Right lobe of liver (tissue), 4 donors: ENCODE results near the gene ARFGAP1.

Experiments used
- POLR2A ChIP-seq: fragments of 450-650 bp; IDR thresholded peaks from one replicate; pipeline ENCODE4 v1.6.1; 2017; ENCODE audit warnings: antibody characterized with exemption, mild to moderate bottlenecking
- TF ChIP-seq, protein P1 (sequence below), 4 donors: fragments of 200-600 bp in 3 of 4; fragments of 450-650 bp in 1 of 4; IDR thresholded peaks; one replicate each; pipeline versions ENCODE4 v1.5.1 to v1.8.0; 2016 to 2022; ENCODE audit warnings: antibody characterized with exemption in 4 of 4, mild to moderate bottlenecking in 2 of 4
- donor health status: DM: no; HTN: no; CAD: no.
- donor health status: DM: no; HTN: no; CAD: no.
- donor health status: DM: no; HTN: yes; CAD: no.

DNA sequence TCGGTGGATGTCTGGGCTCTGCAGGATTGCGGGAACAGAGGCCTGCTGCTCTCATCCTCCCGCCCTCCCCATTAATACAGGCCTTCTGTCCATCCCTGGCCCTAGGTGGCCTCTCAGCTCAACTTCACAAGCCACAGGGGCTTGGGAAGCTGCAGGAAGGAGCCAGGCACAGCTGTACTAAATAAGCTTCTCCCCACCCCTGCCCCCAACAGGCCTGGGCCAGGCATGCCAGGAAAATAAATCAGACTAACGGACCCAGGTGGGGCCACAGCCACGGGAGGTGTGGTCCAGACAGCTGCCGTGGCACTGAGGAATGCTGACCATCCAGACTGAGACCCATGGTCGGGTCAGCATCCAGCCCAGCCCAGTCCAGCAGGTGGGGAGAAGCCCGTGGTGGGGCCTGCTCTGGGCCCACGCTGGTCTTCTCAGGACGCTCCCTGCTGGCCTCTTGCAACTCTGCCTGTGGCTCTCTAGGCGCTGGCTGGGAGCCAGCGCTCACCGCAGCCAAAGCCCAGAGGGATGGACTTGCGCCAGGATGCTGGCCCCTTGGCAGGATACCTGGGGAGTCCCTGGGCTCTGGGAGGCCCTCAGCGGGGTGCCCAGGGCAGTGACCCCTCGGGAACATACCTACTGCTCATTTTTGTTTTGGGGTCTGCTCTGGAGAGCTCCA lies 48.1 kb upstream of the ARFGAP1 start:
- TF ChIP-seq, protein P1, sequence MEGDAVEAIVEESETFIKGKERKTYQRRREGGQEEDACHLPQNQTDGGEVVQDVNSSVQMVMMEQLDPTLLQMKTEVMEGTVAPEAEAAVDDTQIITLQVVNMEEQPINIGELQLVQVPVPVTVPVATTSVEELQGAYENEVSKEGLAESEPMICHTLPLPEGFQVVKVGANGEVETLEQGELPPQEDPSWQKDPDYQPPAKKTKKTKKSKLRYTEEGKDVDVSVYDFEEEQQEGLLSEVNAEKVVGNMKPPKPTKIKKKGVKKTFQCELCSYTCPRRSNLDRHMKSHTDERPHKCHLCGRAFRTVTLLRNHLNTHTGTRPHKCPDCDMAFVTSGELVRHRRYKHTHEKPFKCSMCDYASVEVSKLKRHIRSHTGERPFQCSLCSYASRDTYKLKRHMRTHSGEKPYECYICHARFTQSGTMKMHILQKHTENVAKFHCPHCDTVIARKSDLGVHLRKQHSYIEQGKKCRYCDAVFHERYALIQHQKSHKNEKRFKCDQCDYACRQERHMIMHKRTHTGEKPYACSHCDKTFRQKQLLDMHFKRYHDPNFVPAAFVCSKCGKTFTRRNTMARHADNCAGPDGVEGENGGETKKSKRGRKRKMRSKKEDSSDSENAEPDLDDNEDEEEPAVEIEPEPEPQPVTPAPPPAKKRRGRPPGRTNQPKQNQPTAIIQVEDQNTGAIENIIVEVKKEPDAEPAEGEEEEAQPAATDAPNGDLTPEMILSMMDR (IDR thresholded peaks at IDR 0.05), result peak in 2 of 4 donors; percentile 7 to 8
- TF ChIP-seq POLR2A, result no peak
